Caco-2 (cell line): Measurements from ENCODE around the gene SPOP. TPM values are rescaled to one million over a fixed set of nuclear protein-coding genes. Genes with fewer than 3 reads are reported as not detected.

Experiments used
- BruUV-seq: library from RNA; stranded (reverse); fragments of 400-500 nt; replicated peaks from 2 replicates; lab custom pipeline; 2021; lab: Mats Ljungman, UMichigan
- CTCF ChIA-PET: fragments of 300-600 bp; sonication (Branson Sonifier 250); formaldehyde crosslinking; loops from one replicate; lab custom pipeline; 2022; ENCODE audit warnings: antibody characterized with exemption; lab: Charles Lee
- POLR2A ChIA-PET: fragments of 300-600 bp; sonication (Branson Sonifier 250); formaldehyde crosslinking; loops from one replicate; lab custom pipeline; 2022; ENCODE audit warnings: antibody characterized with exemption; lab: Charles Lee
- DNase-seq, 2 experiments: peaks; one replicate each; pipeline versions ENCODE4 v3.0.0 to v3.0.0-alpha.2; 2020 to 2022
- H3K27me3 ChIP-seq: replicated peaks from 2 replicates; pipeline ENCODE4 v1.6.0; 2011; ENCODE audit warnings: low read length; ENCODE audit not compliant: control insufficient read depth, insufficient read depth
- H3K36me3 ChIP-seq: 2 replicates; pipeline ENCODE4 v1.5.1; 2011; ENCODE audit warnings: low read length; ENCODE audit not compliant: control insufficient read depth, insufficient read depth
- H3K4me1 ChIP-seq: fragments of 250-450 bp; sonication (Bioruptor Pico); 2 replicates; pipeline ENCODE4 v1.5.1; 2020; ENCODE audit warnings: mild to moderate bottlenecking
- H3K4me3 ChIP-seq: 2 replicates; pipeline ENCODE4 v1.5.1; 2011; ENCODE audit warnings: low read depth, mild to moderate bottlenecking, control low read depth, low read length
- H3K9me3 ChIP-seq: fragments of 250-450 bp; sonication (Bioruptor Pico); 2 replicates; pipeline ENCODE4 v1.5.1; 2020; ENCODE audit warnings: mild to moderate bottlenecking, moderate library complexity
- H3K27ac Mint-ChIP-seq: one replicate; pipeline ENCODE4 v1.8.0; 2022; ENCODE audit warnings: mixed read lengths; ENCODE audit not compliant: unreplicated experiment
- H3K27me3 Mint-ChIP-seq: one replicate; pipeline ENCODE4 v1.8.0; 2022; ENCODE audit warnings: mixed read lengths; ENCODE audit not compliant: insufficient read depth, unreplicated experiment
- H3K36me3 Mint-ChIP-seq: one replicate; pipeline ENCODE4 v1.8.0; 2022; ENCODE audit warnings: mild to moderate bottlenecking, mixed read lengths; ENCODE audit not compliant: insufficient read depth, unreplicated experiment
- H3K4me1 Mint-ChIP-seq: one replicate; pipeline ENCODE4 v1.8.0; 2022; ENCODE audit warnings: low read depth, mixed read lengths; ENCODE audit not compliant: unreplicated experiment
- H3K4me3 Mint-ChIP-seq: one replicate; pipeline ENCODE4 v1.8.0; 2022; ENCODE audit warnings: mild to moderate bottlenecking, moderate library complexity, mixed read lengths; ENCODE audit not compliant: unreplicated experiment
- H3K9me3 Mint-ChIP-seq: one replicate; pipeline ENCODE4 v1.8.0; 2022; ENCODE audit warnings: mixed read lengths; ENCODE audit not compliant: unreplicated experiment
- CTCF ChIP-seq, 2 experiments: fragments of 200-600 bp in 1 of 2; IDR thresholded peaks; 1 replicate in 1 of 2; 2 replicates in 1 of 2; pipeline versions ENCODE4 v1.5.1 to v1.8.0; 2011 to 2022; ENCODE audit warnings: antibody characterized with exemption in 1 of 2, control low read depth in 1 of 2, inconsistent platforms in 1 of 2, low read depth in 1 of 2, low read length in 1 of 2, mild to moderate bottlenecking in 1 of 2, moderate library complexity in 1 of 2; ENCODE audit not compliant: insufficient read depth in 1 of 2, severe bottlenecking in 1 of 2, unreplicated experiment in 1 of 2
- intact Hi-C: fragments of 100-400 bp; cut with micrococcal nuclease; formaldehyde crosslinking; loops from one replicate; pipeline ENCODE4 v1.10.0; 2022; ENCODE audit not compliant: unreplicated experiment
- total RNA-seq: library from RNA; stranded (reverse); gene quantifications from 2 replicates; pipeline ENCODE4 v1.2.3, GENCODE V29; 2022

SPOP gene
- total RNA-seq, 1 experiment from 2014 or later: 70.2 TPM

DNA sequence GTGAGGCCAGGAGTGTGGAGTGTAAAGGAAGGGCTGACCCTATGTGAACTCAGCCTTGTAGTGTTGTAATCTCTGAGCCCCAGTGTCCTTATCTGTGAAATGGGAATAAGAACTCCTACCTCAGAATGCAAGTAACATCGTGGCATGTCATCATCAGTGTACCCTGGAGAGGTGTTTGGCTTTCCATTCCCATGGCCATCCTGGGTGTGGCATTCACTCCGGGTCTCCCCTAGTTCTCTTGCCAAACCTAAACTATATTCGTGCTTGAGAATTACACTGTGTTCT, 100.3 kb downstream of the SPOP start:
- H3K9me3 ChIP-seq: no peaks in the 10 kb centered on the region
- Mint-ChIP-seq H3K27ac (no peak overlapping the region), H3K4me1 (peaks cover 7% of the 10 kb centered on the region), H3K9me3 (no peaks in the 10 kb centered on the region), H3K27me3 (peaks cover 12% of the 10 kb centered on the region), H3K4me3 (peak overlapping the region; percentile 77), H3K36me3 (peaks cover 5% of the 10 kb centered on the region)
- intact Hi-C loops: no loop called here
- peaks cover 16% of the 10 kb centered on the region for H3K4me1 ChIP-seq
- no peaks in the 10 kb centered on the region for H3K36me3 ChIP-seq
- ChIA-PET POLR2A (no interaction called here), CTCF (interaction anchor here (1.4 to 2.6 kb wide), 3 partner anchors 10 to 41 kb away, joined by 3 to 10 read pairs (median 5); no protein-coding TSS in a partner anchor)
- DNase-seq: no peak
- no peak for TF ChIP-seq CTCF (IDR thresholded peaks at IDR 0.05; ENCODE audit: insufficient read depth in 1 of 2, low read depth in 1 of 2, low read length in 1 of 2, severe bottlenecking in 1 of 2, unreplicated experiment in 1 of 2)
- H3K27me3 ChIP-seq: no peaks in the 10 kb centered on the region; the same call in 1 of the 2 replicates
- BruUV-seq: no TSS peak
- no peak overlapping the region for H3K4me3 ChIP-seq

DNA sequence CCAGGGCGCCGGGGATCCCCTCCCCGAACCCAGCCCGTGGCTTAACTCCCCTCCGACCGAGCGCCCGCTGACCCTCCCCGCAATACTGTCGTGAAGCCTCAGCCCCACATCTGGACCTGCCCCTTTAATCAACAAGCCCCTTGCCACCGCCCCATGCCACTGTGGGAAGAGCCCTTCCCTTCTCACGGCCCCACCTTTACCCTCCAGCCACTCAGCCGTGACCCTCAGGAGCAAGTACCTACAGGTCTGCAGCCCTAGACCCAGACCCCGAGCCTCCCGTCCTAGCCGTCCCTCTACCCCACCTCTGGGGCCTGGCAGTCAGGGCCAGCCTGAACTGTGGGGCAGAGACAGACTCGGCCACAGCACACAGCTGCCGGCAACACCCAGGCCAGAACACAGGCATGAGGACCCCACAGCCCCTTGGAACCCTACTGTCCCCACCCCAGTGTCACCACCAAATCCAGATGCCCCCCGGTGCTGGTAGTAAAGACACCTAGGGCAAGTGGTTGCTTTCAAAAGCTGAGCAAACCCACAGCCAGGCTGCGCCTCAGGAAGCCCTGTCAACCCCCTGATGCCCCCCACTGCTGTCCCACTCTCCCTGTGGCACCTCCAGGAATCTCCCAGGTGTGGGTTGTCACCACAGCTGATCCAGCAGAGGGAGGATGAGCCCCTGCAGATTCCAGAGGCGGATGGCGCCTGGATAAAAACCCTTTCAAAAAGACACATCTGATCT, 100.8 kb downstream of the SPOP start:
- Histone ChIP-seq H3K4me1 (peaks cover 16% of the 10 kb centered on the region), H3K9me3 (no peaks in the 10 kb centered on the region), H3K36me3 (no peaks in the 10 kb centered on the region), H3K4me3 (peak overlapping the region; percentile 87), H3K27me3 (no peaks in the 10 kb centered on the region; the same call in 1 of the 2 replicates)
- Mint-ChIP-seq H3K27ac (no peak overlapping the region), H3K4me3 (peak overlapping the region; percentile 77), H3K9me3 (no peaks in the 10 kb centered on the region), H3K36me3 (peaks cover 5% of the 10 kb centered on the region), H3K27me3 (peaks cover 14% of the 10 kb centered on the region), H3K4me1 (peaks cover 7% of the 10 kb centered on the region)
- TF ChIP-seq CTCF (IDR thresholded peaks at IDR 0.05; ENCODE audit: insufficient read depth in 1 of 2, low read depth in 1 of 2, low read length in 1 of 2, severe bottlenecking in 1 of 2, unreplicated experiment in 1 of 2): no peak
- ChIA-PET CTCF (interaction anchor here (1.1 to 2.6 kb wide), 7 partner anchors 9 to 126 kb away, joined by 3 to 14 read pairs (median 7); no protein-coding TSS in a partner anchor), POLR2A (no interaction called here)
- intact Hi-C loops: loop anchor here (1.0 kb wide), 1 partner anchor 101 kb away; the partner anchor contains the start of gene SPOP
- DNase-seq: peak in 1 of 2 experiments; percentile 47
- no TSS peak for BruUV-seq

DNA sequence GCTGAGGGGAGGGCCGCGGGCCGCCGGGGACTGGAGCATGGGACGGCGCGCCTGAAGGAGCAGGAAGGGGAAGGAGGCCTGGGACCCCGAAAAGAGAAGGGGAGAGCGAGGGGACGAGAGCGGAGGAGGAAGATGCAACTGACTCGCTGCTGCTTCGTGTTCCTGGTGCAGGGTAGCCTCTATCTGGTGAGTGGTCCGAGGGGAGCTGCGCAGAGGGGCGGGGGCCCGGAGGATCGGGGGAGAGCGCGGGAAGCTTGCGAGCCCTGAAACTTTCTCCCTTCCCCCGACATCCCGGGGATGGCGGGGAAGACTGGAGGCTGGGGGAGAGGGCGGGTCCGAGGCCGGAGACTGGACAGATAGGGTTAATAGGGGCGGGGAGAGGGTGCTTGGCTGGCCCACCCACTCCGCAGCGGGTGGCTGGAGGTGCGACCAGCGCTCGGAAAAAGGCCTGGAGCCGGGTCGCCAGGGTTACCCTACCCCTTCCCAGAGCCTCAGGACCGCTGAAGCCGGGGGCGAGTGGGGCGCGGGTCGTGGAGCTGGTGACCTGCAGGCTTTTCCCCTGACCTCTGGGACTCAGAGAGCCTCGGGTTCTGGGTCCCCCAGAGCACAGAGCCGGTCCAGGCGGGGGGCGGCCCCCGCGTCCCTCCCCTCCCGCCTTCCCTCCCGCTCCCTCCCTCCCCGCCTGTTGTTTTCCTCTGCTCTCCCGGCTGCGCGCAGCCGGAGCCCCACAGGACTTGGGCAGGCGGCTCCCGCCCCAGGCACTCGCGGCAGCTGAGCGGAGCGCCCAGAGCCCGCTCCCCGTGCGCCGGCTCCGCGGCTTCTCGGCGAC, 101.6 kb downstream of the SPOP start:
- CTCF ChIA-PET: interaction anchor here (0.5 to 2.6 kb wide), 15 partner anchors 9 to 275 kb away, joined by 3 to 14 read pairs (median 3); partner anchors contain the start of gene SLC35B1
- BruUV-seq: no TSS peak
- peaks cover 16% of the 10 kb centered on the region for H3K4me1 ChIP-seq
- H3K9me3 Mint-ChIP-seq: no peaks in the 10 kb centered on the region
- intact Hi-C loops: loop anchor here (1.0 kb wide), 1 partner anchor 102 kb away; the partner anchor contains the start of gene SPOP
- H3K4me3 ChIP-seq: peak overlapping the region; percentile 87
- H3K36me3 Mint-ChIP-seq: peaks cover 5% of the 10 kb centered on the region
- no peak for TF ChIP-seq CTCF (IDR thresholded peaks at IDR 0.05; ENCODE audit: insufficient read depth in 1 of 2, low read depth in 1 of 2, low read length in 1 of 2, severe bottlenecking in 1 of 2, unreplicated experiment in 1 of 2)
- no peaks in the 10 kb centered on the region for H3K9me3 ChIP-seq
- no peaks in the 10 kb centered on the region for H3K36me3 ChIP-seq
- POLR2A ChIA-PET: interaction anchor here (0.7 kb wide), 1 partner anchor 133 kb away, joined by 6 read pairs; no protein-coding TSS in a partner anchor
- peak; percentile 85 to 86 for DNase-seq
- H3K4me3 Mint-ChIP-seq: peak overlapping the region; percentile 77
- H3K27ac Mint-ChIP-seq: no peak overlapping the region
- H3K27me3 ChIP-seq: no peaks in the 10 kb centered on the region; the same call in 1 of the 2 replicates
- H3K4me1 Mint-ChIP-seq: peaks cover 13% of the 10 kb centered on the region
- peaks cover 21% of the 10 kb centered on the region for H3K27me3 Mint-ChIP-seq
